Measurements from ENCODE around the gene CHRNB4. TPM values are rescaled to one million over a fixed set of nuclear protein-coding genes. Genes with fewer than 3 reads are reported as not detected.
A peak's percentile ranks its signal among the peaks of the same experiment; 100 is the strongest.
"Not testable (repeated sequence)": the region's sequence is repeated elsewhere in the genome, so short reads cannot be mapped to it uniquely, and the experiment has no call there.

CHRNB4 gene
- total RNA-seq, 1 experiment from 2014 or later: 4.3 TPM

DNA sequence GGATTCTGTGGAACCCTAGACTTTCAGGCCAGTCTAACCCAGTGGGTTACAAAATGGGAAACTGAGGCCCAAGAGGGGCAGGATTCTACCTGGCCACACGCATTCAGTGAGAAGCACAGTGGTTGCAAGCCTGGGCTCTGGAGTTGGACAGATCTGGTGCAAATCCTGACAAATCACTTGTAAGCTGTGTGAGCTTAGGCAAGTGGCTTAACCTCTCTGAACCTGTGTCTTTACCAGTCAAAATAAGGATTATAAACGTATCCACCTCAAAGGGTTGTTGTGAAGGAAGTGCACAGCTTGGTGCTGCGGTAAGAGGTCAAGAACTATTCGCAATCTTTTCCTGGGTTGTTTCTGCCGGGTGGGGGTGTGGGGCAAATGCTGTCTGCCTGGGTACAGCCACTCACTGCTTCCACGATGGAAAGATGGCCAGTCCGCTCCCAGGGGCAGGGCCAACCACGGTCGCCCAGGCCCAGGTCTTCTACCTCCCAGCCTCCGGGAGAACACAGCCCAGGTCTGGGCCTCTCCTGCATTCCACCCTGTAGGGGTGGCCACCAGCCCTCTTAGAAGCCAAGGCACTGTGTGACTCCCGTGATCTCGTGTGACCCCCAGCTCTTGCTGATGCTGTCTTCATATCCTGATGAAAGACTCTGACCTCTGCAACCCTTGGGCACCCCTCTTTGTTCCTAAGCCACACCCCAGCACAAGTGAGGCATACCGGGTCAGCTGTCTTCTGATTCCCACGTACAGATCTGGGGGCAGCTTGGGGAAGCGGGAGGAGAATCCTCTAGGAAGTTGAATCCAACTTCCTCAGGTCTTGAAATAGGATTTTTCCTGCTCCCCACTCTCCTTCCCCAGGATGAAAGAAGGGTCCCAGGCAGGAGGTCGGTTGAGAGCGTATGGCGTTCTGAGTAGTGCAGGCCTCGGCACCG lies 21.7 kb downstream of the CHRNB4 start:
- H3K36me3 ChIP-seq (replicated peaks; ENCODE audit: control insufficient read depth, insufficient read depth, low read length): no peaks in the 10 kb centered on the region
- H3K27me3 ChIP-seq (ENCODE audit: control insufficient read depth, insufficient read depth, low read length): peaks cover 36% of the 10 kb centered on the region
- DNase-seq: peak; percentile 78
- peak overlapping the region; percentile 63 for H3K4me3 ChIP-seq (ENCODE audit: insufficient read depth, low read depth, low read length)

DNA sequence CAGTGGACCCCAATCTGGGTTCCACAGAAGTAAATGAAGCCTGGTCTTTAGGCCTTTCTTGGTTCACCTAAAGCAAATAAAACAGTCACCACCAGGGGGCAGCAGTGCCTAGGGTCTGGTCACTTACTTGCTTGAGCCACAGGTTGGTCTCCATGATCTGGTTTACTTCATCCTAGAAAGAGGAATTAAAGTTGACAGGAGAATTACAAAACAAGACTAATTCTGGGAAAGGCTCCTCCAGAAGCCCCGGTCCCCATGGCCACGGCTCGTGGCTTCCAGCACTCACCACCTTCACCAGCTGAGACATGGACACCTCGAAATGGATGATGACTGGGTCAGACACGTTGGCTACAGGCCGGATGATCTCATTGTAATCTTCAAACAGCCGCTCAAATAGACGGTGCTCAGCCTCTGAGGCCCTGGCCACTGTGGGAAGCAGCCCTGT lies 22.5 kb downstream of the CHRNB4 start:
- Histone ChIP-seq H3K36me3 (replicated peaks; ENCODE audit: control insufficient read depth, insufficient read depth, low read length) (no peaks in the 10 kb centered on the region), H3K4me3 (ENCODE audit: insufficient read depth, low read depth, low read length) (no peak overlapping the region), H3K27me3 (ENCODE audit: control insufficient read depth, insufficient read depth, low read length) (peaks cover 36% of the 10 kb centered on the region)
- peak; percentile 88 for DNase-seq

DNA sequence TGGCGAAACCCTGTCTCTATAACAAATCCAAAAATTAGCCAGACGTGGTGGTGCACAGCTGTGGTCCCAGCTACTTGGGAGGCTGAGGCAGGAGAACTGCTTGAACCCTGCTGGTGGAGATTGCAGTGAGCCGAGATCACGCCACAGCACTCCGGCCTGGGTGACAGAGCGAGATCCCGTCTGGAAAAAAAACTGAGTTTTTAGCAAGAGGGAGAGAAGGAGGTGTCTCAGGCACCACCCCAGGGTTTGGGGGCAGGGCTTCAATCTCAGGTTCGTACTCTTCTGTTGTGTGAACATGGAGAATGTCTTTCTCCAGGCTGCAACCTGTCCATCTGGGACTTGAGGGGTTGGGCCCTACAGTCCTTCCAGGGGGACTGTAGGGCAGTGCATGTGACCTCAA lies 22.9 kb downstream of the CHRNB4 start:
- no peak overlapping the region for H3K4me3 ChIP-seq (ENCODE audit: insufficient read depth, low read depth, low read length)
- no peak for DNase-seq
- H3K27me3 ChIP-seq (ENCODE audit: control insufficient read depth, insufficient read depth, low read length): peaks cover 36% of the 10 kb centered on the region
- no peaks in the 10 kb centered on the region for H3K36me3 ChIP-seq (replicated peaks; ENCODE audit: control insufficient read depth, insufficient read depth, low read length)

DNA sequence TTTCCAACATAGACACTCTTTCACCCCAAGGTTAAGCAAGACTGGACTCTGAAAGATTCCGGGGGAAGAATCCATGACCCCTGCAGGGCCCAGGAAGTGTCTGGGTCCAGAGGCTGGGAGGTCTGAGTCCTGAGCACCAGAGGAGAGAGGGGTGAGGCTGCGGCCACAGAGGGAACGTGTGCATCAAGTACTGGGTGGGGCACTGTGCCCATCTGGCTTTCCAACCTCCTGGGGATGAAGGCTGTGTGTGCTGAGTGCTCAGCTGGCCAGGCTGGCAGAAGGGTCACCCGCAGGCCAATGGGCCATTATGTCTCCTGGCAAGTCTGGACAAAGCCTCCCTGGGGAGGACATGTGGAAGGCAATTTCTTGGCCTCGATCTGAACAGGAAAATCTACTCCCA lies 23.5 kb downstream of the CHRNB4 start:
- DNase-seq: peak; percentile 6

DNA sequence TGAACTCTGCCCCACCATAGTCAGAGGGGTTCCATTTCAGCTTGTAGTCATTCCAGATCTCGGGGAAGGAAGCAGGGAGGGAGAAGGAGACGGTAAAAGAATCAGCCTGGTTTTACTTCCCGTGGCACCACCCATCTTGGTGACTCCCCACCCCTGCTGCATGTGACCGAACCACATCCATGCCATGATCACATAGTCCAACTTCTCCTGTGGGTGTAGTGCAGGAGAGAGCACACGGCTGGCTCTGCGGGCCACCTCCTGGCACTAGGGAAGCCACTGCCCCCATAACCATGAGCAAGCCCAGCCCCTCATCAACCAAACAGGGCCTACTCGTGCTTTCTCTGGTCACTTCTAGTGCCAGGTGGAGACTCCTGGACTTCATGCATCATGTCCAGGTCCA lies 23.9 kb downstream of the CHRNB4 start:
- peak; percentile 8 for DNase-seq
- Histone ChIP-seq H3K27me3 (ENCODE audit: control insufficient read depth, insufficient read depth, low read length) (peaks cover 32% of the 10 kb centered on the region), H3K4me3 (ENCODE audit: insufficient read depth, low read depth, low read length) (no peak overlapping the region), H3K36me3 (replicated peaks; ENCODE audit: control insufficient read depth, insufficient read depth, low read length) (no peaks in the 10 kb centered on the region)

More for the DNA sequence above, 23.5 kb downstream of the CHRNB4 start:
- Histone ChIP-seq H3K36me3 (replicated peaks; ENCODE audit: control insufficient read depth, insufficient read depth, low read length) (no peaks in the 10 kb centered on the region), H3K27me3 (ENCODE audit: control insufficient read depth, insufficient read depth, low read length) (peaks cover 36% of the 10 kb centered on the region), H3K4me3 (ENCODE audit: insufficient read depth, low read depth, low read length) (no peak overlapping the region)

DNA sequence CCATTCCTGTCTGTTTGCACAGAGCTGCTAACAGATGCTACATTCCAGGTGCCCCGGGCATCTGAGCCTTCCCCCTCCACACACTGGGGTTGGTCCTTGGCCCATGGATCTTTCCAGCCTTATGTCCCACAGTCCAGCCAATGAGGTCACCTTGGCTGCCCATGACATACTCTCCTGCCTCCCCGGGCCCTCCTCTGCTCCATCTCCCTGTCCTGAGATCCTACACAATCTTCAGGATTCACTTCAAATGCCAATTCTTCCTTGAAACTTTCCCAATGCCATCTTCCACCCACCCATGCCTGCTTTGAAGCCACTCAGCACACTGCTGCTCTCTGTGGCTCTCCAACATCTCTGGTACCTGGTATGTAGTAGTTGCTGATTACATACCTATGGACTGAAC lies 24.5 kb downstream of the CHRNB4 start:
- H3K36me3 ChIP-seq (replicated peaks; ENCODE audit: control insufficient read depth, insufficient read depth, low read length): no peaks in the 10 kb centered on the region
- H3K4me3 ChIP-seq (ENCODE audit: insufficient read depth, low read depth, low read length): no peak overlapping the region
- DNase-seq: peak; percentile 11
- H3K27me3 ChIP-seq (ENCODE audit: control insufficient read depth, insufficient read depth, low read length): peaks cover 27% of the 10 kb centered on the region

DNA sequence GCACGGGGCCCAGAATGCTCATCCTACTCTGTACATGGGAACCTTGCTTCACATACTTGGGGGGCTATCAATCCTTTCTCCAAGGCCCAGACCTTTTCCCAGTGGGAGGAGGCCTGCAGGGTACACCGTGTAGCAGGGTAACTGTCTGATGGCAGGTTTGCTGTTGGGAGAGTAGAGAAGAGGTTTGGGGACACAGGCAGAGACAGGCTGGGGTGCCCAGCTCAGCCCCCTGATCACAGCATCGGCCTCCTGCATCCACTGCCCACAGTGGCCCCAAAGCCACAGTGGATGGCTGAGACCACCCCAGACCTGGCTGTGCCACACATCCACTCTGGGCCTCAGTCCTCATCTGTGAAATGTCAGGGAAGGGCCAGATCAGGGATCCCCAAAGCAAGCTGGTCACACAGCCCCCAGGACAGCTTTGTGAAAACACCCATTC lies 25.8 kb downstream of the CHRNB4 start:
- DNase-seq: peak; percentile 24
- H3K36me3 ChIP-seq (replicated peaks; ENCODE audit: control insufficient read depth, insufficient read depth, low read length): no peaks in the 10 kb centered on the region
- no peak overlapping the region for H3K4me3 ChIP-seq (ENCODE audit: insufficient read depth, low read depth, low read length)
- peaks cover 15% of the 10 kb centered on the region for H3K27me3 ChIP-seq (ENCODE audit: control insufficient read depth, insufficient read depth, low read length)

DNA sequence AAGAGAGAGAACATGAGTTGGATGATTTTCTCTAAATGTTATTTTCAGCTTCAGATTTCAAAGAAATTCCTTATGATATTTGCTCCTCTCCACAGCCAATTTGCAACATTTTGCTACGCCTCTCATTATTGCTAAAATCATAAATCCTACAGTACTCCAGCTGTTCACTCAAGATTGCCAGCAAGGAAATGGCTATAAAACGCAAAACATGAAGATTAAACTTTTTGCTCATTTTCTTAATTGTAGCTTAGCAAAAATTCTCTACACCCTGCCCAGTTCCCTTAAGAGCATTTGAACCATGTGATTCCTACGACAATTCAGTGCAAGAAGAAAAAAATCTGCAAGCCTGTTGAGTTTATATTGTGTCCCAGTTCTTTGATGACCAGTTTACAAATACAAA lies 27.0 kb downstream of the CHRNB4 start:
- Histone ChIP-seq H3K27me3 (ENCODE audit: control insufficient read depth, insufficient read depth, low read length) (peaks cover 4% of the 10 kb centered on the region), H3K4me3 (ENCODE audit: insufficient read depth, low read depth, low read length) (no peak overlapping the region), H3K36me3 (replicated peaks; ENCODE audit: control insufficient read depth, insufficient read depth, low read length) (no peaks in the 10 kb centered on the region)
- no peak for DNase-seq

DNA sequence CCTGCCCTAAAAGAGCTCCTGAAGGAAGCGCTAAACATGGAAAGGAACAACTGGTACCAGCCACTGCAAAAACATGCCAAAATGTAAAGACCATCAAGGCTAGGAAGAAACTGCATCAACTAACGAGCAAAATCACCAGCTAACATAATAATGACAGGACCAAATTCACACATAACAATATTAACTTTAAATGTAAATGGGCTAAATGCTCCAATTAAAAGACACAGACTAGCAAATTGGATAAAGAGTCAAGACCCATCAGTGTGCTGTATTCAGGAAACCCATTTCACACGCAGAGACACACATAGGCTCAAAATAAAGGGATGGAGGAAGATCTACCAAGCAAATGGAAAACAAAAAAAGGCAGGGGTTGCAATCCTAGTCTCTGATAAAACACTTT lies 31.5 kb downstream of the CHRNB4 start:
- DNase-seq; H3K27me3 ChIP-seq (ENCODE audit: control insufficient read depth, insufficient read depth, low read length): not testable (repeated sequence)

DNA sequence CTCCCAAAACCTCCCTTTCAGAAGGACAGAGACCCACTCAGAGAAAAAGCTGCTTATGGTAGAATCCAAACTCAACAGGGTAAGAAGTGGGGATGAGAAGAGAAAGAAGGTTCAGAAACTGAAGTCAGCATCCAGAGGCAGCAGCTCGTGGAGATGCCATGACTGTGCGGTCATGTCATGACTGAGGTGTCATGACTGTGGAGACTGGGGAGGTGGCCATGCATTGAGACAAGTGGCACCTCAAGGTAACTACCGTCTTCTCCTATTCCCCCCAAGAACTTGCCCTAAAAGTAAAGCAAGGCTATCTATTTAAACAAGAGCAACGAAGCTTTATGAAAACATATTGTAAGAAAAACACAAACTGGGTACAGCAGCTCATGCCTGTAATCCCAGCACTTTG lies 35.3 kb downstream of the CHRNB4 start:
- Histone ChIP-seq H3K36me3 (replicated peaks; ENCODE audit: control insufficient read depth, insufficient read depth, low read length) (no peaks in the 10 kb centered on the region), H3K27me3 (ENCODE audit: control insufficient read depth, insufficient read depth, low read length) (no peaks in the 10 kb centered on the region), H3K4me3 (ENCODE audit: insufficient read depth, low read depth, low read length) (no peak overlapping the region)
- DNase-seq: no peak

More for the DNA sequence above, 31.5 kb downstream of the CHRNB4 start:
- H3K36me3 ChIP-seq (replicated peaks; ENCODE audit: control insufficient read depth, insufficient read depth, low read length); H3K4me3 ChIP-seq (ENCODE audit: insufficient read depth, low read depth, low read length): not testable (repeated sequence)

DNA sequence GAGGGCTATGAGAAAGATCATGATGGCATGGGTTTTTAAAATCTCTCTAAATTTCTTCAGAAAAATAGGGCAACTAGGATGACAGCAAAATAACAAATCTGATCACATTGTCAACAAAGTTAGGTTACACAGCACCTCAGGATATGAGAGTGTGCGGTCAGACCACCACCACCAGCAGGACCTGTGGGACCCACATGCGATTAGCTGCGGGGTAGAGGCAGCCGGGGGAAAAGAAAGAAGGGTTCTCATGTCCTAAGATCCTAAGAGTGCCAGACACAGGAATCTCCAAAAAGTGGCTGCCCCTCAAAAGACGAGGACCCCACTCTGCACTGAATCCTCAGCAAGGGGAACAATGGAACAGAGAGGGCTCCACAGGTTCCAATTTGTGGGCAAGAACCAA lies 35.8 kb downstream of the CHRNB4 start:
- Histone ChIP-seq H3K27me3 (ENCODE audit: control insufficient read depth, insufficient read depth, low read length) (no peaks in the 10 kb centered on the region), H3K4me3 (ENCODE audit: insufficient read depth, low read depth, low read length) (no peak overlapping the region), H3K36me3 (replicated peaks; ENCODE audit: control insufficient read depth, insufficient read depth, low read length) (no peaks in the 10 kb centered on the region)
- no peak for DNase-seq

DNA sequence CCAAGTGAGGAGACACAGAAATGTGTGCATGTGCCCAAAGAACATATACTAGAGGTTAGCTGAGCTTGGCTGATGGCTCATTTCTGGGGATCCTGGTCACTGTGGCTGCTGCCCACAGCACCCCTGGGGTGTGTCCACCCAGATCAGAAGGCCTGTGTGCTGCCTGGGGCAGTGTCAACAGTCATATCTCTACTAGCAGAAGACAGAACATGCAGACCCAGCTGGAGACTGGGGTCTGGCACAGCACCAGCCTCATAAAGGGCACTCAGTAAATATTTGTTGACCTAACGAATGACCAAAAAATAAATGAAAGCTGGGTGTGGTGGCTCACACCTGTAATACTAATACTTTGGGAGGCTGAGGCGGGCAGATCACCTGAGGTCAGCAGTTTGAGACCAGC lies 36.6 kb downstream of the CHRNB4 start:
- H3K36me3 ChIP-seq (replicated peaks; ENCODE audit: control insufficient read depth, insufficient read depth, low read length): no peaks in the 10 kb centered on the region
- no peak overlapping the region for H3K4me3 ChIP-seq (ENCODE audit: insufficient read depth, low read depth, low read length)
- no peaks in the 10 kb centered on the region for H3K27me3 ChIP-seq (ENCODE audit: control insufficient read depth, insufficient read depth, low read length)
- DNase-seq: no peak

DNA sequence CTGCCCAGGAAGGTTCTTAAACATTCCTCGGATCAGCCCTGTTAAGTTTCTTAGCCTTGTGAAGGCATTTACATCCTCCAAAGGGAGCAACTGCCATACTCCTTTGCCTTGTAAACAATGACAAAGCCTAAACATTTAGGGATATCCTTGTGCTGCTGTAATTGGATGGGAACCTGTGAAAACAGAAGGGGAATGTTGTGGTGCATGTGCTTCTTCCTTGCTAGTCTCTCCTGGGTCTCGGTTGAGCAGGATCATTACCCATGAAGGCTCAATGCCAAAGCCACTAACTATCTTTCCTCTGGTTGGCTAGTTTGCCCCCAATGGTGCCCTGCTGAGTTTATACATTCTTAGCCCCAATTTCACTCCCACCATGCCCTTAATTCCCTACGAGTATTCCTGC lies 37.5 kb downstream of the CHRNB4 start:
- no peak for DNase-seq
- no peaks in the 10 kb centered on the region for H3K36me3 ChIP-seq (replicated peaks; ENCODE audit: control insufficient read depth, insufficient read depth, low read length)
- no peak overlapping the region for H3K4me3 ChIP-seq (ENCODE audit: insufficient read depth, low read depth, low read length)
- no peaks in the 10 kb centered on the region for H3K27me3 ChIP-seq (ENCODE audit: control insufficient read depth, insufficient read depth, low read length)

DNA sequence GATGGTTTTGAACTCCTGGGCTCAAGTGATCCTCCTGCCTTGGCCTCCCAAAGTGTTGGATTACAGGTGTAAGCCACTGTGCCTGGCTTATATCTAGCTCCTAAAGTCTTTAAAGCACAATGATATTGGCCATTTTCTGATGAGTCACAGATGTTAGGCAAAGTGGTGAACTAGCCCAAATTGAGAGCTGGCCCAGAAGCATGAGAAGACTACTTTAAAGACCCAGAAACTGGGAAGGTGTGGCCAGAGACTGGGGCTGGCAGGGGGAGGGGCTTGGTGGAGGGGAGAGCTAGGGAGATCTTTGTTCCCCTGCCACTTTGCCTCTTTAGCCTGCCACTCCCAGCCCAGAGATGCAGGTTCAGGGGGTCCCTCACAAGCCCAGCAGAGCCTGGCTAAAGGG lies 41.8 kb downstream of the CHRNB4 start:
- no peak for DNase-seq
- H3K27me3 ChIP-seq (ENCODE audit: control insufficient read depth, insufficient read depth, low read length): no peaks in the 10 kb centered on the region
- no peaks in the 10 kb centered on the region for H3K36me3 ChIP-seq (replicated peaks; ENCODE audit: control insufficient read depth, insufficient read depth, low read length)
- H3K4me3 ChIP-seq (ENCODE audit: insufficient read depth, low read depth, low read length): no peak overlapping the region

DNA sequence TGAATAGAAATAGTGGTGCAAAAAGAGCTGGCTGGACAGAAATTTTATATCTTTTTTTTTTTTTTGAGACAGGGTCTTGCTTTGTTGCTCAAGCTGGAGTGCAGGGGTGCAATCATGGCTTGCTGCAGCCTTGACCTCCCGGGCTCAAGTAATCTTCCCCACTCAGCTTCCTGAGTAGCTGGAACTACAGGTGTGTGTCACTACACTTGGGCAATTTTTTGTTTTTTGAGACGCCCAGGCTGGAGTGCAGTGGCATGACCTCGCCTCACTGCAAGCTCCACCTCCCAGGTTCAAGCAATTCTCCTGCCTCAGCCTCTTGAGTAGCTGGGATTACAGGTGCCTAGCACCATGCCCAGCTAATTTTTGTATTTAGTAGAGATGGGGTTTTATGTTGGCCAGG lies 42.7 kb downstream of the CHRNB4 start:
- H3K36me3 ChIP-seq (replicated peaks; ENCODE audit: control insufficient read depth, insufficient read depth, low read length): no peaks in the 10 kb centered on the region
- H3K27me3 ChIP-seq (ENCODE audit: control insufficient read depth, insufficient read depth, low read length): no peaks in the 10 kb centered on the region
- no peak for DNase-seq
- H3K4me3 ChIP-seq (ENCODE audit: insufficient read depth, low read depth, low read length): no peak overlapping the region
